H1 (cell line): ENCODE results near the gene SLC25A45.

Source experiments
- CBX5 ChIP-seq: fragments of 300-800, 300-1000 bp; sonication (generic); IDR thresholded peaks from 2 replicates; pipeline ENCODE4 v1.7.1; 2016; ENCODE audit warnings: antibody characterized with exemption, low read length, low read depth
- CEBPB ChIP-seq: IDR thresholded peaks from 2 replicates; pipeline ENCODE4 v1.6.1; 2012; ENCODE audit warnings: low read depth, low read length
- EZH2 ChIP-seq: fragments of 200-600 bp; sonication (generic); IDR thresholded peaks from 2 replicates; pipeline ENCODE4 v1.7.1; 2012; ENCODE audit warnings: low read depth, mild to moderate bottlenecking, moderate library complexity, low read length, inconsistent platforms; ENCODE audit not compliant: severe bottlenecking
- POLR2A ChIP-seq, 2 experiments: IDR thresholded peaks; 1 replicate in 1 of 2; 2 replicates in 1 of 2; pipeline ENCODE4 v1.6.1; 2011; ENCODE audit warnings: low read depth in 2 of 2, low read length in 2 of 2, mild to moderate bottlenecking in 2 of 2; ENCODE audit errors: control extremely low read depth in 1 of 2

DNA sequence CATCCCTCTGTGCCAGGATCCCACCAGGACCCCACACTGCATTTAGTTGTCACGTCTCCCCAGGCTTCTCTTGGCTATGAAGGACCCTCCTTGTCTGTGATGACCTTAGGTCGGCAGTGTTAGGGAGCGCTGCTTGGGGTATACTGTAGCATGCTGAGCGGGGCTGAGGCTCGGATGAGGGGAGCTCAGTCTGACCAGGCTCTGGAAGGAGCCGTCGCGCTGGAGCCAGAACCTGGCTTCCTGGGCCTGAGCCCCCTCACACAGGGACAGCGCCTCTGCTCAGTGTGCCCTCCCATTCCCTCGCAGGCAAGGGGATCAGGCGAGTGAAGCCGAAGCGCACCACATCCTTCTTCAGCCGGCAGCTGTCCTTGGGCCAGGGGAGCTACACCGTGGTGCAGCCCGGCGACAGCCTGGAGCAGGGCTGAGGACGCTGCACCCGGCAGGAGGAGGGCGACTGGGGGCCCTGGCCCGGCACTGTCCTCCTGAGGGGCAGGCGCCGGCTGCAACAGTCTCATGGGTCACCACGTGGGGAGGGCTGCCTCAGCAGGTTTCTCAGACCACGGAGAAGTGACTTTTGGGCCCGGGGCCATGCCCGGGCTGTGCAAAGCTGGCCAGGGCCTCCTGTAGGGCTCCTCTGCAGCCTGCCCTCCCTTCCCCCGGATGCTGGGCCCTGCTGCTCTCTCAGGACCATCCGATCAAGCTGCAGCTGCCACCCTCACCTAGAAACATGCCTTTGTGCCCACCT is 28.7 kb upstream of the SLC25A45 start:
- no peak for TF ChIP-seq POLR2A (IDR thresholded peaks at IDR 0.05; ENCODE audit: control extremely low read depth in 1 of 2, low read depth in 2 of 2, low read length in 2 of 2)
- no peak for TF ChIP-seq CEBPB
- no peak for TF ChIP-seq CBX5
- TF ChIP-seq EZH2: no peak
